Measurements from ENCODE around the gene FADS2. TPM values are rescaled to one million over a fixed set of nuclear protein-coding genes. Genes with fewer than 3 reads are reported as not detected.

Gene FADS2
- total RNA-seq, 1 experiment from 2014 or later = 423 TPM

DNA sequence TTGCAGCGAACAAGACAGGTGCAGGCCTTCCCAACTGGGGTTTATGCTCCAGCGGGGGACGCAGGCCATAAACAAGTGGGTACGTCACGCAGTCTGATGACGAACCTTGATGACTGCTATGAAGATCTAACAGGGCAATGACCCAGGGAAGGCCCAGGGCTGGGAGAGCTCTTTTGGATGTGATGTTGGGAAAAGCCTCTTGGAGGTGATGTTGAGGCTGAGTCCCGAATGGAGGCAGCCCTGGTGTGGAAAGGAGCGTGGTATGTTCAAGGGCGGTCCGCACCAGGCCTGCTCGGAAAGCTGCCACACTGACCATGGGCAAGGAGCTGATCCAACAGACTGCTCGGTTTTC, 5.8 kb downstream of the FADS2 start:
- DNase-seq (ENCODE audit: low spot score) (no peak), ATAC-seq (peak; percentile 16)
- Mint-ChIP-seq H3K4me3 (no peak overlapping the region; the same call in 1 of the 2 replicates), H3K27me3 (ENCODE audit: low read depth) (no peaks in the 10 kb centered on the region), H3K27ac (peak overlapping the region; percentile 98), H3K4me1 (peaks cover 72% of the 10 kb centered on the region), H3K36me3 (peaks cover 23% of the 10 kb centered on the region), H3K9me3 (no peaks in the 10 kb centered on the region)
- CTCF ChIA-PET = interaction anchor here (0.5 to 2.3 kb wide), 11 partner anchors 11 to 274 kb away, joined by 3 to 25 read pairs (median 5); partner anchors contain the start of gene FADS1
- TF ChIP-seq E2F1 (CRISPR knock-in tag; IDR thresholded peaks at IDR 0.05) (no peak), ZNF512 (CRISPR knock-in tag; IDR thresholded peaks at IDR 0.05; ENCODE audit: borderline replicate concordance) (no peak), NFE2L1 (CRISPR knock-in tag; IDR thresholded peaks at IDR 0.05) (no peak)
- TF ChIP-seq, protein P1, sequence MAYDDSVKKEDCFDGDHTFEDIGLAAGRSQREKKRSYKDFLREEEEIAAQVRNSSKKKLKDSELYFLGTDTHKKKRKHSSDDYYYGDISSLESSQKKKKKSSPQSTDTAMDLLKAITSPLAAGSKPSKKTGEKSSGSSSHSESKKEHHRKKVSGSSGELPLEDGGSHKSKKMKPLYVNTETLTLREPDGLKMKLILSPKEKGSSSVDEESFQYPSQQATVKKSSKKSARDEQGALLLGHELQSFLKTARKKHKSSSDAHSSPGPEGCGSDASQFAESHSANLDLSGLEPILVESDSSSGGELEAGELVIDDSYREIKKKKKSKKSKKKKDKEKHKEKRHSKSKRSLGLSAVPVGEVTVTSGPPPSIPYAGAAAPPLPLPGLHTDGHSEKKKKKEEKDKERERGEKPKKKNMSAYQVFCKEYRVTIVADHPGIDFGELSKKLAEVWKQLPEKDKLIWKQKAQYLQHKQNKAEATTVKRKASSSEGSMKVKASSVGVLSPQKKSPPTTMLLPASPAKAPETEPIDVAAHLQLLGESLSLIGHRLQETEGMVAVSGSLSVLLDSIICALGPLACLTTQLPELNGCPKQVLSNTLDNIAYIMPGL (CRISPR knock-in tag; IDR thresholded peaks at IDR 0.05) = no peak
- POLR2A ChIA-PET = interaction anchor here (0.6 to 1.8 kb wide), 5 partner anchors 11 to 46 kb away, joined by 3 to 20 read pairs (median 4); partner anchors contain the start of gene FADS1

DNA sequence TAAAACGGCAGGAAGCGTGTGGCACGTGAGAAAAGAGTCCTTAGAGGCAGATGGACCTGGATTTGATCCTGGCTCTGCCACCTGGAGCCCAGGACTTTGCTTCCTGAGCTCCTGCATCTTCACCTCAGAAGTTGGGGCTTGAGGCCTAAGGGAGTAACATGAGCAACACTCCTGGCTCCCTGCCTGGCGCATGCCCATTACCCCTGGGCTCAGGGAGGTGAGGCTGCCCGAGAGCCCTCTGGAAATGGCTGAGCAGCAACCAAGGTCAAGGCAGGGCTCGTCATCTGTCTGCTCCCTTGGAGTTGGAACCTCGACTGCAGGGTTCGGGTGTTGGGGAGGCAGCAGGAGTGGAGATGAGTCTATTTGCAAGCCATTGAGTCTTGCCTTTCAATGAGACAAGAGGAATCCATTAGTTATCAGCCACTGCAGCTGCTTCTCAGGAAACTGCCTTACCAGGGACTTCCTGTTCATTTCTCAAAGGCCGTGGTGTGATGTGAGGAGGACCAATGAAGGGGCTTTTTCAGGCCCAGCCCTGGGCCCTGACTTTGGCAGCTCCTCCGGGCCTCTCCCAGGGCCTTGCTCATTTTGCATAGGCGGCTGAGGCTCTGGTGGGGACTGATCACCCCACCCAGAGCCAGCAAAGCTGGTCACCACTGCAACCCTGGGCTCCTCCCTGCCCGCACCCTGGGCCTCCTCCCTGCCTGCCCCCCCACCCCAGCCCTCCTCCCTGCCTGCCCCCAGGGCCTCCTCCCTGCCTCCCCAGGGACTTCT, 6.4 kb downstream of the FADS2 start:
- DNase-seq (ENCODE audit: low spot score) (peak; percentile 49), ATAC-seq (peak; percentile 87)
- H3K4me1 Mint-ChIP-seq = peaks cover 70% of the 10 kb centered on the region
- peaks cover 28% of the 10 kb centered on the region for H3K36me3 Mint-ChIP-seq
- CTCF ChIA-PET = interaction anchor here (0.5 to 2.3 kb wide), 12 partner anchors 10 to 274 kb away, joined by 3 to 25 read pairs (median 4); partner anchors contain the start of gene FADS1
- TF ChIP-seq IRF1 (CRISPR knock-in tag; IDR thresholded peaks at IDR 0.05) (no peak), SMAD4 (CRISPR knock-in tag; IDR thresholded peaks at IDR 0.05) (no peak), ZNF423 (CRISPR knock-in tag; IDR thresholded peaks at IDR 0.05) (no peak), GABPB1 (CRISPR knock-in tag; IDR thresholded peaks at IDR 0.05) (no peak), USF2 (CRISPR knock-in tag; IDR thresholded peaks at IDR 0.05) (no peak)
- TF ChIP-seq, protein P2, sequence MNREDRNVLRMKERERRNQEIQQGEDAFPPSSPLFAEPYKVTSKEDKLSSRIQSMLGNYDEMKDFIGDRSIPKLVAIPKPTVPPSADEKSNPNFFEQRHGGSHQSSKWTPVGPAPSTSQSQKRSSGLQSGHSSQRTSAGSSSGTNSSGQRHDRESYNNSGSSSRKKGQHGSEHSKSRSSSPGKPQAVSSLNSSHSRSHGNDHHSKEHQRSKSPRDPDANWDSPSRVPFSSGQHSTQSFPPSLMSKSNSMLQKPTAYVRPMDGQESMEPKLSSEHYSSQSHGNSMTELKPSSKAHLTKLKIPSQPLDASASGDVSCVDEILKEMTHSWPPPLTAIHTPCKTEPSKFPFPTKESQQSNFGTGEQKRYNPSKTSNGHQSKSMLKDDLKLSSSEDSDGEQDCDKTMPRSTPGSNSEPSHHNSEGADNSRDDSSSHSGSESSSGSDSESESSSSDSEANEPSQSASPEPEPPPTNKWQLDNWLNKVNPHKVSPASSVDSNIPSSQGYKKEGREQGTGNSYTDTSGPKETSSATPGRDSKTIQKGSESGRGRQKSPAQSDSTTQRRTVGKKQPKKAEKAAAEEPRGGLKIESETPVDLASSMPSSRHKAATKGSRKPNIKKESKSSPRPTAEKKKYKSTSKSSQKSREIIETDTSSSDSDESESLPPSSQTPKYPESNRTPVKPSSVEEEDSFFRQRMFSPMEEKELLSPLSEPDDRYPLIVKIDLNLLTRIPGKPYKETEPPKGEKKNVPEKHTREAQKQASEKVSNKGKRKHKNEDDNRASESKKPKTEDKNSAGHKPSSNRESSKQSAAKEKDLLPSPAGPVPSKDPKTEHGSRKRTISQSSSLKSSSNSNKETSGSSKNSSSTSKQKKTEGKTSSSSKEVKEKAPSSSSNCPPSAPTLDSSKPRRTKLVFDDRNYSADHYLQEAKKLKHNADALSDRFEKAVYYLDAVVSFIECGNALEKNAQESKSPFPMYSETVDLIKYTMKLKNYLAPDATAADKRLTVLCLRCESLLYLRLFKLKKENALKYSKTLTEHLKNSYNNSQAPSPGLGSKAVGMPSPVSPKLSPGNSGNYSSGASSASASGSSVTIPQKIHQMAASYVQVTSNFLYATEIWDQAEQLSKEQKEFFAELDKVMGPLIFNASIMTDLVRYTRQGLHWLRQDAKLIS (CRISPR knock-in tag; IDR thresholded peaks at IDR 0.05; ENCODE audit: borderline replicate concordance) = no peak
- H3K4me3 Mint-ChIP-seq = no peak overlapping the region; the same call in 1 of the 2 replicates
- no peaks in the 10 kb centered on the region for H3K27me3 Mint-ChIP-seq (ENCODE audit: low read depth)
- no peaks in the 10 kb centered on the region for H3K9me3 Mint-ChIP-seq
- peak overlapping the region; percentile 98 for H3K27ac Mint-ChIP-seq
- POLR2A ChIA-PET = interaction anchor here (0.6 to 1.8 kb wide), 8 partner anchors 10 to 608 kb away, joined by 3 to 20 read pairs (median 3); partner anchors contain the start of gene FADS1

All from WTC11 (cell line).